ENCODE results near the gene RNH1. TPM values are rescaled to one million over a fixed set of nuclear protein-coding genes. Genes with fewer than 3 reads are reported as not detected.

Gene RNH1
- total RNA-seq, 1 experiment from 2014 or later = 60.0 TPM

DNA sequence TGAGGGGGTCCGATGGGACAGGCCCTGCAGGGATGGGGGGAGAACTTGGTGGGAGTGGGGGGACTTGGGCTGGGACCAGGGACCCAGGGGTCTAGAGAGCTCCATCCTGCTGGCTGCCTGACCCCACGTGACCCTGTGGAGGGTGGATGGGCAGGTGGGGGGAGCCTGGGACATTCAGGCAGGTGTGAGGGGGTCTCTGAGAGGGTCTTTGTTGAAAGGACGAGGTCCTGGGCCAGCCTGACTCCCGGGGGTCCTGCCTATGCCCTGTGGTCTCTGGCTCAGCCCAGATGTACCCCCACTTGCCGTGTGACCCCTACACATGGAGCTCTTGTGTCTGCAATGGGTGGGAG is 37.8 kb upstream of the RNH1 start:
- no peak overlapping the region for H3K4me3 Mint-ChIP-seq
- Histone ChIP-seq H3K23me2 (ENCODE audit: insufficient read length, low read depth, low read length, poor library complexity, severe bottlenecking) (no peaks in the 10 kb centered on the region), H2AFZ (ENCODE audit: low read length) (no peak overlapping the region), H3K14ac (ENCODE audit: insufficient read depth, low read length) (no peak overlapping the region), H3K4ac (ENCODE audit: low read depth, low read length) (no peak overlapping the region), H2BK15ac (ENCODE audit: low read depth, low read length) (no peak overlapping the region), H2BK20ac (ENCODE audit: low read depth, low read length, poor library complexity, severe bottlenecking) (no peak overlapping the region), H3K56ac (ENCODE audit: insufficient read length, low read depth, low read length) (no peak overlapping the region), H4K5ac (ENCODE audit: insufficient read length, low read depth, low read length) (no peak overlapping the region), H3K27me3 (ENCODE audit: insufficient read depth, low read length) (no peaks in the 10 kb centered on the region), H3K18ac (ENCODE audit: insufficient read length, low read depth, low read length) (no peak overlapping the region), H3K9ac (ENCODE audit: extremely low read depth, insufficient read length, low read length) (no peak overlapping the region), H3K79me1 (ENCODE audit: insufficient read depth, low read depth, low read length, poor library complexity, severe bottlenecking) (no peaks in the 10 kb centered on the region), H3K9me3 (ENCODE audit: control insufficient read depth, low read depth, low read length) (no peaks in the 10 kb centered on the region), H2BK5ac (ENCODE audit: insufficient read length, low read length) (no peak overlapping the region), H3K79me2 (ENCODE audit: insufficient read depth, low read length) (no peaks in the 10 kb centered on the region), H2BK12ac (ENCODE audit: insufficient read length, low read depth, low read length) (no peak overlapping the region), H4K91ac (ENCODE audit: insufficient read length, low read depth, low read length) (no peak overlapping the region), H4K20me1 (ENCODE audit: control insufficient read depth, insufficient read depth, insufficient read length) (no peaks in the 10 kb centered on the region), H3T11ph (ENCODE audit: low read length) (no peak overlapping the region), H3K23ac (ENCODE audit: insufficient read length, low read depth, low read length) (no peak overlapping the region), H3K27ac (ENCODE audit: insufficient read length, low read depth, low read length) (no peak overlapping the region), H3K4me2 (ENCODE audit: insufficient read depth, insufficient read length, low read length) (no peak overlapping the region), H2BK120ac (ENCODE audit: low read depth, low read length, poor library complexity, severe bottlenecking) (no peak overlapping the region), H4K8ac (replicated peaks; ENCODE audit: insufficient read length, low read depth, low read length) (no peak overlapping the region), H3K4me1 (ENCODE audit: insufficient read depth, low read length) (no peaks in the 10 kb centered on the region), H2AK5ac (ENCODE audit: insufficient read length, low read length) (no peak overlapping the region)
- peaks cover 3 to 5% of the 10 kb centered on the region in 2 experiments; a peak in 2 of 4 replicates for H3K4me1 Mint-ChIP-seq
- H3K9me3 Mint-ChIP-seq = peaks cover 0 to 2% of the 10 kb centered on the region in 2 experiments; a peak in 2 of 5 replicates
- DNase-seq = no peak
- no CpG with 5 or more reads among the region's 5 CpGs for WGBS (ENCODE audit: extremely low coverage, insufficient read length, low lambda C conversion rate)
- TF ChIP-seq, protein P1, sequence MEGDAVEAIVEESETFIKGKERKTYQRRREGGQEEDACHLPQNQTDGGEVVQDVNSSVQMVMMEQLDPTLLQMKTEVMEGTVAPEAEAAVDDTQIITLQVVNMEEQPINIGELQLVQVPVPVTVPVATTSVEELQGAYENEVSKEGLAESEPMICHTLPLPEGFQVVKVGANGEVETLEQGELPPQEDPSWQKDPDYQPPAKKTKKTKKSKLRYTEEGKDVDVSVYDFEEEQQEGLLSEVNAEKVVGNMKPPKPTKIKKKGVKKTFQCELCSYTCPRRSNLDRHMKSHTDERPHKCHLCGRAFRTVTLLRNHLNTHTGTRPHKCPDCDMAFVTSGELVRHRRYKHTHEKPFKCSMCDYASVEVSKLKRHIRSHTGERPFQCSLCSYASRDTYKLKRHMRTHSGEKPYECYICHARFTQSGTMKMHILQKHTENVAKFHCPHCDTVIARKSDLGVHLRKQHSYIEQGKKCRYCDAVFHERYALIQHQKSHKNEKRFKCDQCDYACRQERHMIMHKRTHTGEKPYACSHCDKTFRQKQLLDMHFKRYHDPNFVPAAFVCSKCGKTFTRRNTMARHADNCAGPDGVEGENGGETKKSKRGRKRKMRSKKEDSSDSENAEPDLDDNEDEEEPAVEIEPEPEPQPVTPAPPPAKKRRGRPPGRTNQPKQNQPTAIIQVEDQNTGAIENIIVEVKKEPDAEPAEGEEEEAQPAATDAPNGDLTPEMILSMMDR (conservative IDR thresholded peaks at IDR 0.05) = no peak
- peaks cover 3% of the 10 kb centered on the region; the same call in 1 of the 2 replicates for H3K27me3 Mint-ChIP-seq (ENCODE audit: low read depth)
- H3K27ac Mint-ChIP-seq = no peak overlapping the region
- peaks cover 2 to 7% (median 5%) of the 10 kb centered on the region in 3 experiments; a peak in 5 of 7 replicates for H3K36me3 Mint-ChIP-seq (ENCODE audit: insufficient read depth in 1 of 3, low read depth in 3 of 3)
